Sigmoid colon (tissue), 7 donors: ENCODE data around the gene NT5C3B. TPM values are rescaled to one million over a fixed set of nuclear protein-coding genes. Genes with fewer than 3 reads are reported as not detected.

Experiments used
- DNase-seq: peaks from one replicate; pipeline ENCODE4 v3.0.0-alpha.2; 2019
- H3K27ac ChIP-seq, 4 donors: fragments of 200-600 bp; sonication (generic); one replicate each; pipeline ENCODE4 v1.5.1; 2016 to 2019; ENCODE audit warnings: mild to moderate bottlenecking in 1 of 4
- H3K27me3 ChIP-seq, 3 donors: fragments of 200-600 bp; sonication (generic); one replicate each; pipeline ENCODE4 v1.5.1; 2019; ENCODE audit warnings: mild to moderate bottlenecking in 1 of 3
- H3K36me3 ChIP-seq, 4 donors: fragments of 200-600 bp; sonication (generic); one replicate each; pipeline ENCODE4 v1.5.1; 2016 to 2019
- H3K4me1 ChIP-seq, 4 donors: fragments of 200-600 bp; sonication (generic); one replicate each; pipeline ENCODE4 v1.5.1; 2017 to 2019
- H3K4me3 ChIP-seq, 4 donors: fragments of 200-600 bp; sonication (generic); one replicate each; pipeline ENCODE4 v1.5.1; 2017 to 2019; ENCODE audit warnings: mild to moderate bottlenecking in 2 of 4, moderate library complexity in 1 of 4
- H3K9me3 ChIP-seq, 4 donors: fragments of 200-600 bp in 3 of 4; sonication (generic) in 3 of 4; one replicate each; pipeline versions ENCODE4 v1.5.1 to v1.6.1; 2013 to 2019
- EP300 ChIP-seq, 4 donors: sonication (generic); formaldehyde crosslinking; IDR thresholded peaks; one replicate each; pipeline ENCODE4 v1.6.1; 2017; ENCODE audit warnings: antibody characterized with exemption in 4 of 4
- POLR2A ChIP-seq, 2 donors: fragments of 450-650 bp; IDR thresholded peaks; one replicate each; pipeline ENCODE4 v1.6.1; 2016; ENCODE audit warnings: antibody characterized with exemption in 2 of 2, mild to moderate bottlenecking in 2 of 2, moderate library complexity in 2 of 2
- POLR2AphosphoS5 ChIP-seq, 4 donors: sonication (generic); formaldehyde crosslinking; IDR thresholded peaks; one replicate each; pipeline ENCODE4 v1.6.1; 2017; ENCODE audit warnings: antibody characterized with exemption in 4 of 4
- WGBS, 2 donors: extraction: QIAGEN DNeasy Blood & Tissue Kit; methylation state at CpG; one replicate each; pipeline ENCODE4 v1.1.7; 2013; 5-methylcytosine and 5-hydroxymethylcytosine counted together
- intact Hi-C: fragments of 100-400 bp; cut with DNase I; formaldehyde crosslinking; loops from one replicate; pipeline ENCODE4 v1.15.1; 2023
- polyA plus RNA-seq, 3 donors: library from polyadenylated mRNA; stranded (reverse); fragments of 200-250 nt; gene quantifications; one replicate each; pipeline ENCODE4 v1.2.3, GENCODE V29; 2013
- total RNA-seq, 4 donors: library from RNA; depleted of rRNA; stranded (reverse); fragments of >200 nt; gene quantifications; one replicate each; pipeline ENCODE4 v1.1.0, GENCODE V29; 2016
- TF ChIP-seq, protein P1 (sequence below), 4 experiments: fragments of 450-650 bp in 3 of 4; fragments of 200-600 bp in 1 of 4; IDR thresholded peaks; one replicate each; pipeline ENCODE4 v1.5.1; 2016 to 2019; ENCODE audit warnings: antibody characterized with exemption in 4 of 4, mild to moderate bottlenecking in 3 of 4, moderate library complexity in 2 of 4
- donor health status: healthy with polysubstance abuse.
- donor health status: Bipolar disorder and iron deficiency.
- donor health status: healthy.

NT5C3B gene
- total and polyA plus RNA-seq, 7 donors = 19.4 to 104 (median 58.5) TPM

- intact Hi-C loops = no loop called here
These were observed 32.5 kb upstream of the NT5C3B start for GRCh38 chr17:41868568-41868967.

GRCh38 chr17:41865596-41865893 lies 29.5 kb upstream of the NT5C3B start:
- intact Hi-C loops = loop anchor here (1.0 to 2.0 kb wide), 2 partner anchors 53 to 127 kb away; partner anchors contain the start of gene FKBP10
- H3K27ac ChIP-seq = peak overlapping the region; percentile 93 to 96 (median 96)
- H3K36me3 ChIP-seq = peaks cover 0 to 37% (median 5%) of the 10 kb centered on the region in 4 donors
- H3K27me3 ChIP-seq = no peaks in the 10 kb centered on the region
- DNase-seq = no peak
- TF ChIP-seq POLR2AphosphoS5 (IDR thresholded peaks at IDR 0.05) (no peak), EP300 (IDR thresholded peaks at IDR 0.05) (no peak), POLR2A (IDR thresholded peaks at IDR 0.05) (no peak)
- TF ChIP-seq, protein P1, sequence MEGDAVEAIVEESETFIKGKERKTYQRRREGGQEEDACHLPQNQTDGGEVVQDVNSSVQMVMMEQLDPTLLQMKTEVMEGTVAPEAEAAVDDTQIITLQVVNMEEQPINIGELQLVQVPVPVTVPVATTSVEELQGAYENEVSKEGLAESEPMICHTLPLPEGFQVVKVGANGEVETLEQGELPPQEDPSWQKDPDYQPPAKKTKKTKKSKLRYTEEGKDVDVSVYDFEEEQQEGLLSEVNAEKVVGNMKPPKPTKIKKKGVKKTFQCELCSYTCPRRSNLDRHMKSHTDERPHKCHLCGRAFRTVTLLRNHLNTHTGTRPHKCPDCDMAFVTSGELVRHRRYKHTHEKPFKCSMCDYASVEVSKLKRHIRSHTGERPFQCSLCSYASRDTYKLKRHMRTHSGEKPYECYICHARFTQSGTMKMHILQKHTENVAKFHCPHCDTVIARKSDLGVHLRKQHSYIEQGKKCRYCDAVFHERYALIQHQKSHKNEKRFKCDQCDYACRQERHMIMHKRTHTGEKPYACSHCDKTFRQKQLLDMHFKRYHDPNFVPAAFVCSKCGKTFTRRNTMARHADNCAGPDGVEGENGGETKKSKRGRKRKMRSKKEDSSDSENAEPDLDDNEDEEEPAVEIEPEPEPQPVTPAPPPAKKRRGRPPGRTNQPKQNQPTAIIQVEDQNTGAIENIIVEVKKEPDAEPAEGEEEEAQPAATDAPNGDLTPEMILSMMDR (IDR thresholded peaks at IDR 0.05) = no peak
- peaks cover 0 to 30% (median 26%) of the 10 kb centered on the region in 4 donors for H3K4me1 ChIP-seq
- H3K9me3 ChIP-seq = no peaks in the 10 kb centered on the region
- 0 to 2% methylated on average over 10 of the region's 10 CpGs for WGBS, 2 donors
- peak overlapping the region in 3 of 4 donors; percentile 82 to 98 (median 88) for H3K4me3 ChIP-seq

More at GRCh38 chr17:41868568-41868967, 32.5 kb upstream of the NT5C3B start:
- no peak overlapping the region for H3K27ac ChIP-seq
- H3K4me3 ChIP-seq = no peak overlapping the region
- H3K36me3 ChIP-seq = peaks cover 5 to 67% (median 19%) of the 10 kb centered on the region in 4 donors
- H3K27me3 ChIP-seq = no peaks in the 10 kb centered on the region
- peaks cover 0 to 10% (median 10%) of the 10 kb centered on the region in 4 donors for H3K4me1 ChIP-seq
- 75 to 76% methylated on average over 3 of the region's 3 CpGs for WGBS, 2 donors
- DNase-seq = no peak
- TF ChIP-seq POLR2A (IDR thresholded peaks at IDR 0.05) (no peak), EP300 (IDR thresholded peaks at IDR 0.05) (no peak), POLR2AphosphoS5 (IDR thresholded peaks at IDR 0.05) (no peak)
- TF ChIP-seq, protein P1 (IDR thresholded peaks at IDR 0.05) = no peak
- no peaks in the 10 kb centered on the region for H3K9me3 ChIP-seq

GRCh38 chr17:41864836-41865595 lies 29.0 kb upstream of the NT5C3B start, which contains the start of gene KLHL11:
Gene KLHL11 (minus strand): TSS chr17:41865423. CDS start chr17:41865370, 53 bp downstream.
- TF ChIP-seq EP300 (IDR thresholded peaks at IDR 0.05) (no peak), POLR2AphosphoS5 (IDR thresholded peaks at IDR 0.05) (peak; percentile 77 to 91 (median 89)), POLR2A (IDR thresholded peaks at IDR 0.05) (peak; percentile 58 to 64)
- TF ChIP-seq, protein P1 (IDR thresholded peaks at IDR 0.05) = no peak
- Histone ChIP-seq H3K27ac (peak within 1 kb of the TSS; percentile 93 to 96 (median 96)), H3K4me1 (peaks cover 0 to 30% (median 26%) of the 10 kb centered on the region in 4 donors), H3K9me3 (no peaks in the 10 kb centered on the region), H3K27me3 (no peaks in the 10 kb centered on the region), H3K4me3 (peak within 1 kb of the TSS; percentile 82 to 98 (median 90)), H3K36me3 (peaks cover 0 to 32% (median 3%) of the 10 kb centered on the region in 4 donors)
- intact Hi-C loops = loop anchor here (1.0 to 2.0 kb wide), 2 partner anchors 52 to 127 kb away; partner anchors contain the start of gene FKBP10
- 0% methylated on average over 90 of the region's 90 CpGs for WGBS, 2 donors
- DNase-seq = peak; percentile 94

DNA sequence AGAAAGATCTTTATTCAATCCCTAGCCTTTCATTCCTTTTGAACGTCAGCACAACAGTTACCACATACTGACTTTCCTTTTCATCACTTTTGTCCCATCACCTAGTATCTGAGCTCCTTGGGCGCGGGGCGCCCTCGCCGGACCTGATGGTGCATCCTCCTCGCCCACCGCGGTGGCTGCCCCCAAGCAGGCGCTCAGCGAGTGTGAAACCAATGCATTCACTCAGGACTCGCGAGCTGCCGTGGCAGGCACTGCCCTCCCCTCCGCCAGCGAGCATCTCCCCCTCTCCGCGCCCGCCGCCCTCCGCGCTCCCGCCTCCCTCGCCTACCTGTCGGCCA lies 28.4 kb upstream of the NT5C3B start:
- Histone ChIP-seq H3K4me3 (peak overlapping the region; percentile 82 to 98 (median 90)), H3K9me3 (no peaks in the 10 kb centered on the region), H3K4me1 (peaks cover 0 to 30% (median 26%) of the 10 kb centered on the region in 4 donors), H3K27ac (peak overlapping the region; percentile 93 to 96 (median 96)), H3K27me3 (no peaks in the 10 kb centered on the region), H3K36me3 (peaks cover 0 to 26% (median under 1%) of the 10 kb centered on the region in 4 donors)
- no peak for TF ChIP-seq EP300 (IDR thresholded peaks at IDR 0.05)
- intact Hi-C loops = loop anchor here (2.0 kb wide), 1 partner anchor 52 kb away; the partner anchor contains the start of gene FKBP10
- 1% methylated on average over 25 of the region's 25 CpGs for WGBS, 2 donors
- peak; percentile 83 for DNase-seq

DNA sequence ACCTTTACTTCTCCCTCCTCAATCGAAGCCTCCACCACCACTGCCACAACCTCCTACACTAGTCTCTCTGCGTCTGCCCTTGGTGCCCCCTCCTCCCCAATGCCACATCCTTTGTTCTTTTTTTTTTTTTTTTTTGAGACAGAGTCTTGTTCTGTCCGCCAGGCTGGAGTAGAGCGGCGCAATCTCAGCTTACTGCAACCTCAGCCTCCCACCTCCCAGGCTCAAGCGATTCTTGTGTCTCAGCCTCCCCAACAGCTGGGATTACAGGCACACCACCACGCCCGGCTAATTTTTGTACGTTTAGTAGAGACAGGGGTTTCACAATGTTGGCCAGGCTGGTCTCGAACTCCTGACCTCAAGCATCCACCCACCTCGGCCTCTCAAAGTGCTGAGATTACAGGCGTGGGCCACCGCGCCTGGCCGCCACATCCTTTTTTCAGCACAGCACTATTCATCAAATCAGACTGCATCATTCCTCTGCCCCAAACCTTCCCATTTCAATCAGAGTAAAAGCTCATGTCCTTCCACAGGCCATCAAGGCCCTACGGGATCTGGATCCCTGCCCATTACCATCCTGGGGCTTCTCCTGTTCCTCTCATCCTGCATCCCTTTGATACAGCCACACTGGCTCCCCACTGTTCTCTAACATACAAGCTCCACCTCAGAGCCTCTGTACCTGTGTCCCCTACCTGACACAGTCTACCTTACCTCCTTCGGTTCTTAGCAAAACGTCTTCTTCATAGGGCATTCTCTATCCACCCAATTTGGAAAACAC lies 27.2 kb upstream of the NT5C3B start:
- DNase-seq = no peak
- TF ChIP-seq POLR2AphosphoS5 (IDR thresholded peaks at IDR 0.05) (no peak), EP300 (IDR thresholded peaks at IDR 0.05) (no peak), POLR2A (IDR thresholded peaks at IDR 0.05) (no peak)
- TF ChIP-seq, protein P1 (IDR thresholded peaks at IDR 0.05) = no peak
- Histone ChIP-seq H3K27me3 (no peaks in the 10 kb centered on the region), H3K9me3 (no peaks in the 10 kb centered on the region), H3K36me3 (peaks cover 0 to 15% (median 0%) of the 10 kb centered on the region in 4 donors), H3K4me3 (peak overlapping the region in 3 of 4 donors; percentile 82 to 98 (median 88)), H3K4me1 (peaks cover 0 to 30% (median 26%) of the 10 kb centered on the region in 4 donors), H3K27ac (no peak overlapping the region)
- intact Hi-C loops = no loop called here
- WGBS, 2 donors = 58 to 66% methylated on average over 18 of the region's 18 CpGs
